ENCODE data around the gene DIPK2B.

The DIPK2B gene

GRCh38 chrX:45196701-45197100 lies 4.0 kb downstream of the DIPK2B start:
- no peak overlapping the region for H3K27ac ChIP-seq
- POLR2A ChIA-PET (ENCODE audit: low non-redundant PET) = no interaction called here
- no peak for DNase-seq (ENCODE audit: low spot score)
- TF ChIP-seq, protein P1, sequence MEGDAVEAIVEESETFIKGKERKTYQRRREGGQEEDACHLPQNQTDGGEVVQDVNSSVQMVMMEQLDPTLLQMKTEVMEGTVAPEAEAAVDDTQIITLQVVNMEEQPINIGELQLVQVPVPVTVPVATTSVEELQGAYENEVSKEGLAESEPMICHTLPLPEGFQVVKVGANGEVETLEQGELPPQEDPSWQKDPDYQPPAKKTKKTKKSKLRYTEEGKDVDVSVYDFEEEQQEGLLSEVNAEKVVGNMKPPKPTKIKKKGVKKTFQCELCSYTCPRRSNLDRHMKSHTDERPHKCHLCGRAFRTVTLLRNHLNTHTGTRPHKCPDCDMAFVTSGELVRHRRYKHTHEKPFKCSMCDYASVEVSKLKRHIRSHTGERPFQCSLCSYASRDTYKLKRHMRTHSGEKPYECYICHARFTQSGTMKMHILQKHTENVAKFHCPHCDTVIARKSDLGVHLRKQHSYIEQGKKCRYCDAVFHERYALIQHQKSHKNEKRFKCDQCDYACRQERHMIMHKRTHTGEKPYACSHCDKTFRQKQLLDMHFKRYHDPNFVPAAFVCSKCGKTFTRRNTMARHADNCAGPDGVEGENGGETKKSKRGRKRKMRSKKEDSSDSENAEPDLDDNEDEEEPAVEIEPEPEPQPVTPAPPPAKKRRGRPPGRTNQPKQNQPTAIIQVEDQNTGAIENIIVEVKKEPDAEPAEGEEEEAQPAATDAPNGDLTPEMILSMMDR (conservative IDR thresholded peaks at IDR 0.05; ENCODE audit: low read depth) = no peak
- CTCF ChIA-PET = no interaction called here

GRCh38 chrX:45191820-45192409 lies 8.8 kb downstream of the DIPK2B start:
- no peak overlapping the region for H3K27ac ChIP-seq
- CTCF ChIA-PET = no interaction called here
- POLR2A ChIA-PET (ENCODE audit: low non-redundant PET) = no interaction called here
- TF ChIP-seq, protein P1 (conservative IDR thresholded peaks at IDR 0.05; ENCODE audit: low read depth) = no peak
- DNase-seq (ENCODE audit: low spot score) = no peak

DNA sequence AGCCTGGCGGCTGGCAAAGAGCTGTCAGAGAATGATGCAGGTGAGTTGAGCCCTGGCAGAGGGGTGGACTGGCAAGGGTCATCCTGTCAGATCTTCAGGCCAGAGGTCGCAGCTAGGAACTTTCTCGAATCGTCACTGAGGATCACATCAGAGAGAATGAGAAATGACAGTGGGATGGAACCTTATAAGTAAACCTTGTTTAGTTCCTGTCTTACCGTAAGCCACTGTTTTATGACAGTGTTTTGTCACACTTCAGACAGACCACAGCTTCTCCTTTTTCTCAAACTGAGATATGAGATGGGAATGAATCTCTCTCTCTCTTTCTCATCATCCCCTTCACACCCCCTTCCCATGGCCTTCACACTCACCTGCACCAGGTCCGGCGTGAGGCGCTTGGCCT lies 9.3 kb downstream of the DIPK2B start:
- ChIA-PET POLR2A (ENCODE audit: low non-redundant PET) (no interaction called here), CTCF (no interaction called here)
- no peak overlapping the region for H3K27ac ChIP-seq
- no peak for DNase-seq (ENCODE audit: low spot score)
- TF ChIP-seq, protein P1 (conservative IDR thresholded peaks at IDR 0.05; ENCODE audit: low read depth) = no peak

DNA sequence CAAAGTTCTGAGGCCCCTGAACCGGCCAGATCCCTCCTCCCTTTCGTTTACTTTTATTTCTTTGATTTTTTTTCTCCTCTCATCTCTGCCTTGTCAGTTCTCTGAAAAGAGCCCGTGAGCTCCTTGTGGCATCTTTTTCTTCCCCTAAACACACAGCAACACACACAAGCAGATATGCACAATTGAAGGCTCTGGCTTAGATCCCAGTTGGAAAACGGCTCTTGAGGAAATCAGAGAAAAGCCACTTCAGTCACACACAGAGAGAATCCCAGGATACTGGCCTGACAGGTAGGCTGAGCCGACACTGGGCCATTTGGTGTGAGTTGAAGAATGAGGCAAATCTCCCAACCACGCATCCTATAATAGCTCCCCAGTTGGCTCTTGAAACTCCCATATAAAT lies 12.9 kb downstream of the DIPK2B start:
- POLR2A ChIA-PET (ENCODE audit: low non-redundant PET) = no interaction called here
- TF ChIP-seq, protein P1 (conservative IDR thresholded peaks at IDR 0.05; ENCODE audit: low read depth) = no peak
- no peak overlapping the region for H3K27ac ChIP-seq
- no peak for DNase-seq (ENCODE audit: low spot score)
- CTCF ChIA-PET = interaction anchor here (0.5 to 1.2 kb wide), 6 partner anchors 9 to 944 kb away, joined by 3 to 6 read pairs (median 4); no protein-coding TSS in a partner anchor

GRCh38 chrX:45186643-45187026 lies 14.0 kb downstream of the DIPK2B start:
- ChIA-PET CTCF (interaction anchor here (0.6 to 1.2 kb wide), 6 partner anchors 8 to 1215 kb away, joined by 3 to 5 read pairs (median 4); no protein-coding TSS in a partner anchor), POLR2A (ENCODE audit: low non-redundant PET) (no interaction called here)
- H3K27ac ChIP-seq = no peak overlapping the region
- TF ChIP-seq, protein P1 (conservative IDR thresholded peaks at IDR 0.05; ENCODE audit: low read depth) = no peak
- DNase-seq (ENCODE audit: low spot score) = no peak

DNA sequence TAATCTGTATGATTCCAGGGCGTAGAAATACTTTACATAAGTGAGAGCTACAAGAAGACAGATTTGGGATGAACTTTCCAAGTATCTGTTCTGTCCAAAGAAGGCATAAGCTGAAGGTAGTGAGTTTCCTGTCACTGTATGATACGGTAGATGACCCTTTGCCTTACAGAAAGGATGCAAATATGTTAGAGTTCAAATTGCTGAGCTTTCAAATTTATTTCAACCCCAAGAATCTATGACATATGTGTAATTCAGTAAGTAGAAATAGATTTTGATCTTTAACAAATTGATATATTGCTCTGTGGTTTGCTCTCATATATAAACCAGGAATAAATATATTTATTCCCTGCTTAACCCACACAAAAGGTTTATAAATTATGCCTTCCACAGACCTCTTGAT lies 16.5 kb downstream of the DIPK2B start:
- no peak overlapping the region for H3K27ac ChIP-seq
- CTCF ChIA-PET = interaction anchor here (0.6 kb wide), 1 partner anchor 200 kb away, joined by 3 read pairs; no protein-coding TSS in a partner anchor
- POLR2A ChIA-PET (ENCODE audit: low non-redundant PET) = no interaction called here
- TF ChIP-seq, protein P1 (conservative IDR thresholded peaks at IDR 0.05; ENCODE audit: low read depth) = no peak
- no peak for DNase-seq (ENCODE audit: low spot score)

All from RWPE1 (cell line).